TTC549 (cell line): ENCODE results near the gene MYT1.

ENCODE experiments used
- FAIRE-seq: peaks from 2 replicates; lab custom pipeline; 2012; peaks lifted over from hg19 to GRCh38; lab: Jason Lieb, UNC

Gene MYT1

DNA sequence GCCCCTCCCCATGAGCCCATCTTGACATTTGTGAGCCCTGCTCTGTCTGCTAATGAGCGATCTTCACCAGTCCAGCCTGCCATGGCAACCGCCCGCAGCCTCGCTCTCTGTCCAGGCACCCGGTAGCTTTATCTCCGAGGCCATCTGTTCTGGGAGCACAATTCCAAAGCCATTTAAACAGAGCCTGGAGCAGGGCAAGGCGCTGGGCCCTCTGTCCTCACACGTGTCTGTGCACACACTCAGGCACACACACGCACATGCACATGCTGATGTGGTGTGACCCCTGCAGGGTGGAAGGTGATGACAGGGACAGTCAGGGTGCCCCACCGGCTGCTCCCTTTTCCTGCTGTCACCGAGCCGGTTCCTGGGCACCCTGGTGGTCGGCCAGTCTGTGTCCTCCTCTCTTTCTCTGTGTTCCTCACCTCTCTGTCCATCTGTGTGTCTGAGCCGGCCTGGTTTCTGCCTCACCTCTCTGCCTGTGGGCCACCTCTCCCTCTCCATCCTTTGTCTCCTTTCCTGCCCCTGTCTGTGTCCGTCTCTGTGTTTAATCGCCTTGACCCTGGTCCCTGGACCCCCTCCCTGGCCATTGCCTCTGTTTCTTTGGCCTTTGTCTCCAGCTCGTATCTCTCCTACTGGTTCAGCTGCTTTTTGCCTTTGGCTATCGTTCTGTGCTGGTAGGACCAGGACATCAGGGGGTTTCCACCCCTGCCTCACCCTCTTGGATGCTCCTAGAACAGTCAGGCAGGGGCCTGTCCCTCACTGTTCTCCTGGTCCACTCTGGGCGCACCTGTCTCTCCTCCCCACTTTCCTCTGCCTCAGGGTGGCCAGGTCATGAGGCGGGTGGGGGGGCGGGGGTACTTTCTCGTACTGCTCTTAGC lies 8.8 kb upstream of the MYT1 start:
- FAIRE-seq = no peak

DNA sequence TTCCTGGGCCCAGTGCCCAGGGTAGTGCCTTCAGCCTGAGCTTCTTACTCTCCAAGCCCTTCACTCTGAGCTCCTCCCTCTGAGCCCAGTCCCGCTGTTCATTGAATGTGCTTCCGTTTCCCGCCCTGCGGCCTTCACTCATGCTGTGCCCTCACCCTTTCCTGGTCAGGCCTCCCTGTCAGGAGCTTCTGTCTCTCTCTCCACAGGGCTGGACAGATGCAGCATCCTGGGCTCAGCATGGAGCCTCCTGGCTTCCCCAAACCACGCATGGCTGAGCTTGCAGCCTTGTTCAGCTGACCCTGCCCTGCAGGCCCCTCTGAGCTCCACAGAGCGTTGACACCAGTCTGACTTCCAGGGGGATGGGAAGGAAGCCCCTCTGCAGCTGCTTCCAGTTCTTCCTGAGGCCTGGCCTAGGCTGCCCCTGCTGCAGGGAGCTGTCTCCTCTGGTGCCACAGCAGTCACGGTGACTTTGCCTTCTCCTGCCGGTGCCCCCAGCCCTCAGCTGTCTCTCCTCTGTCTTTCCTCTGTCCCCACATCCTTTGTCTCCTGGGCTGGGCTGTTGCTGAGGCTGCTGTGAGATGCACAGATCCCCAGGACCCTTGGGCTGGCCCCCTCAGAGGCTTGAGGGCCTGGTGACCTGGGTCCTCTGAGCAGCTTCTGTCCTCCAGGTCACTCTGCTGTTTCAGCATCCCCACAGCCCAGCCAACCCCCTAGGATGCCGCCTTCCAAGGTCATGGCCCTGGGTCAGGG lies 7.9 kb upstream of the MYT1 start:
- FAIRE-seq = no peak

DNA sequence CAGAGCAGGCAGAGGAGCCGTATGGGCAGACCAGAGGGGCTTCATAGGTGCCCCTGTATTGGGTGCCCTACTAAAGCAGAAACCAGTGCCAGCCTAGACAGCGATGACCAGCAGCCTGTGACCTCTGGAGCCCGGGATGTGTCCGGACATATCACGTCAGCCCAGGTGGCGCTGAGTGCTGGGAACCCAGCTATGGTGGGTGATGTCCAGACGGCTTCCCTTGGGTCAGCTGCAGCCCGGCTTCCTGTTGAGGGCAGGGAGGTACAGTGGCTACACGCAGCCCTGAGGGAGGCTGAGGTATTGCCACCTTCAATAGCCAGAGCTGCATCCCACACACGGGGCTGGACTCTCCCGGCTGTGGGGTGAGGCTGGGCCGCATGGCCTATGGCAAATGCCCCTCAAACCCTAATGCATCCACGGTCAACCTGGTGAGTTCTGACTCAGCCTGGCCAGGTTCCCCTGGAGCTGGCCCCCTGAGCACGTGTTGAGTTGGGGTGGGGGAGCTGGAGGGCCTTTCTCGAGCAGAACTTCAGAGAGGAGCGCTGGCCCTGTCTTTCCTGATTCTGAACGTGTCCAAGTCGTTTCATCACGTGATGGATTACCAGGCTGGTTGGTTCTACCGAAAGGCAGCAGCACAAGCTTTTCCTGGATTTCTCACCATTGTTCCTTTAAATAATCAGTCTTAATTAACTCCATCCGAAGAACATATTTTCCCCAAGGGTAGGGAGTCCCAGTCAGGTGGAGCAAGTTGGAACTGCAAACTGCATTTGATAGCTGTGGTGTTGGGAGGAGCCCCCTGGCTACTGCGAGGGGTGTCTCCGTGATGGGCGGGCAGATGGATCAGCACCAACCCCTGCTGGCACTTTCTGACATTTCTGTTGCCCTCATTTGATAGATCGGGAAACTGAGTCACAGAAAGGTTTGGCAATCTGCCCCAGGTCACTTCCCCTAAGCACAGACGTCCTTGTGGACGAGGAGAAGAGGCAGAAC lies 7.1 kb upstream of the MYT1 start:
- no peak for FAIRE-seq

DNA sequence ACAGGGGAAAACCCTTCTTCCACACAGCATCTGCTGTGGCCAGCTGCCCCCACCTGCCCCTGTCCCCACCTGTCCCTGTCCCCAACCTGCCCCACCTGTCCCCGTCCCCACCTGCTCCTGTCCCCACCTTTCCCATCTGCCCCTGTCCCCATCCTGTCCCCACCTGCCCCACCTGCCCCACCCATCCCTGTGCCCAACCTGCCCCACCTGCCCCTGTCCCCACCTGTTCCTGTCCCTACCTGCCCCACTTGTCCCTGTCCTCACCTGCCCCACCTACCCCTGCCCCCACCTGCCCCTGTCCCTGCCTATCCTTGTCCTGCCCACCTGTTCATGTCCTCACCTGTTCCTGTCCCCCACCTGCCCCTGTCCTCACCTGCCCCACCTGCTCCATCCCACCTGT lies 6.4 kb upstream of the MYT1 start:
- FAIRE-seq = no peak

DNA sequence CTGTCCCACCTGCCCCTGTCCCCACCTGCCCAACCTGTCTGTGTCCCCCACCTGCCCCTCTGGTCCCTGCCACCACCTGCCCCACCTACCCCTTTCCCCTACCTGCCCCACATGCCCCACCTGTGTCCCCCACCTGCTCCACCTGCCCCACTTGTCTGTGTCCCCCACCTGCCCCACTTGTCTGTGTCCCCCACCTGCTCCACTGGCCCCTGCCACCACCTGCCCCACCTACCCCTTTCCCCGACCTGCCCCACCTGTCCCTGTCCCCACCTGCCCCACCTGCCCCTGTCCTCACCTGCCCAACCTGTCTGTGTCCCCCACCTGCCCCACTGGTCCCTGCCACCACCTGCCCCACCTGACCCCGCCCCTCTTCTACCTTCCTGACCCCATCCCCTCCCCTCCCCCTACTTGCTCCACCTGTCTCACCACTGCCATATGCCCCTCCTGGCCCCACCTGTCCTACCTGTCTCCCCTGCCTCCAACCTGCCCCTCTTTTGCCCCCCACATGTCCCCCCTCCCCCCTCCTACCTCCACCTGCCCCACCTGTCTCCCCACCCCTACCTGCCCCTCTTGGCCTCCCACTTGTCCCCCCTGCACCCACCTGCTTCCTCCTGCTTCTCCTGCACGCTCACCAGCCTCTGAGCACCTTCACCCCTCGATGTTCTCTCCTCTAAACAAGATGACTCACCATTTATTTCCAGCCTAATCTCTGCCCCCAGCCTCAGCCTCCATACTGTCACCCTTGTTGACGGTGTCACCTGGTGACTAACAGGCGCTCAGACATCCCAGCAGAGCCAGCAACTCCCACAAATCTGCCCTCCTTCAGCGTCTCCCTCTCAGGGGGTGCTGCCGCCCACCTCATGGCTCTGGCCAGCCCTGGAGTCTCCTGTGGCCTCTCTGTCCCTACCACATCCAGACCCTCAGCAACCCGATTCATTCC lies 5.6 kb upstream of the MYT1 start:
- no peak for FAIRE-seq

DNA sequence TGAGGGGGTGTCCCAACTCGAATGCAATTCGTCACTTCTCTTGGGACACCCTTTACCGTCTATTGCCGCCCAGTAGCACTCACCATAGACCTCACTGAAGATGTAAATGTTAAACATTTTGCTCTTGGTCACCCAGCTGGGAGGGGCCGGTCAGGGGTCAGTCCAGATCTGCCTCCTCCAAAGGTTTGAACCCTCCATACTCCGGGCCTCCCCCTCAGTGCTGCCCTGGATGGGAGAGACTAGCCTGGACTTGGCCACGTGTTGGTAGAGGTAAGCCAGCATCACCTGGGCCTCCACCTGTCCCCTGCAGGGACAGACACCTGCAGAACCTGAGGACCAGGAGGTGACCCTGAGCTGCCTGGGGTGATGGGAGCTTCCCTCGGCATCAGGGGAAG lies 5.0 kb upstream of the MYT1 start:
- no peak for FAIRE-seq

DNA sequence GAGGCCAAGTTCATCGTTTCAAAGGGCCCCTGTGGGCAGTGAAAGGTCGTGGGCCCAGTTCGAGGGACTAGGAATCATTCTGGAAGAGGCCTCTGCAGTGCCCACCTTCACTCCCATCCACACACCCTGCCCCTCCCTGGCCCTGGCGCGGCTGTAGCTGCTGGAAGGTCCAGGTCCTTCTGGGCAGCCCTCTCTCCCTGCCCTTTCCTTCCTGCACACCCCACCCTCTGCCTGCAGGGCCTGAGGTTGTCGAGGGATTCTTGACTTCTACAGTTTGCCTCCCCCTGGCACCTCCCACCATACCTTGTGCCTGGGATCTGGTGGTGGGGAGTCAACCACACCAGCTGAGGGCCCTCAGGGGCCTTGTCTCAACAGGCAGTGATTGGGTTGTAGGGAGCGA lies 4.5 kb upstream of the MYT1 start:
- FAIRE-seq = no peak

DNA sequence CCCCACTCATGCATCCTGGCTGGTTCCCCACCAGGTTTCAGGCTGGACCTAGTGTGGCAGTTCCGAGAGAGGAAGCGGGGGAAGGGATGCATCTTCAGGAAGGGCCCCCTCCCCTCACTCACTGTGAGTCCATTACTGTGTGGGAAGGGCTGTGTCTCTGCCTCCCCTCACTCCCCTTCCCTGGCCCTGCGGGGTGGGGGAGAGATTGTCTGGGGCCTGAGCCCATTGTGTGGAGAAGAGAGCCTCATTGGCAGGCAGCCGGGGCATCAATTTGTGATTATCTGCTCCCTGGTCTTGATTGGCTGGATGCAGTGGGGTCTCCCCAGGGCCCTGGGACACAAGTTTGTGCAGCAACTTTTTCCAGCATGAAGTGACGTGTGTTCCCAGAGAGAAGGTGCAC lies 4.1 kb upstream of the MYT1 start:
- FAIRE-seq = no peak

DNA sequence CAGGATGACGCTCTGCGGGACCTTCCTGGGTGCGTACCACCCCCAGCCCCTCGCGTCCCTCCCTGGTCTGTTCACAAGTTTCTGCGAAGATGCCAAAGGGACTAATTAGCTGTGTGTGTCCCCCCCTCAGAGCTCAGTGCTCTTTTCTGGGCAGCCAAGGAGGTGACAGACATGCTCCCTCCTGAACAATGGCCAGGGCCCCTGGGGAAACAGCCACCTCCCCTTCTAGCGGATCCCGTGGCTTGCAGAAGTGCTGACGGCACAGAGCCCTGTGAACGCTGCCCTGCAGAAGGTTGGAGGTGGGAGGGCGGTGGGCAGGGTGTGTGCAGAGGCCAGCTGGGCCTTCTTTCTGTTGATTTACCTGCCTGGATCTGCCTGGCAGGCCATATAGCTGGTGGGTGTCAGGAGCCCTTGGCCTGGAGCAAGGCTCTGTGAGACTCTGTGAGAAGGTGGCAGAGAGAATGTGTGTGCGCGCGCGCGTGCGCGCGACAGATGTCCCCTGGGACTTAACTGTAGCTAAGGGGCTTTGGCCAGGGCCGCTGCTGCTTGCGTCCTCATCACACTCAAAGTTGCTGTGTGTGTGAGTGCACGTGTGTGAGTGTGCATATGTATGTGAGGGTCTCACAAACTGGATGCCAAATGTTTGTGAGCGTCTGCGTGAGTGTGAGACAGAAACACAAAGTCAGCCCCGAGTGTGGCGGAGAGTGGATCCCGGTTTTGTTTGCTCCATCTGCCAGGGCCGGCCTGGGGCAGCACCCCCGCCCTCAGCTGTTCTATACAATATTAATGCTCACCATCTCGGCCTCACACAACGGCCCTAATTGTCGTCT lies 3.5 kb upstream of the MYT1 start:
- no peak for FAIRE-seq

DNA sequence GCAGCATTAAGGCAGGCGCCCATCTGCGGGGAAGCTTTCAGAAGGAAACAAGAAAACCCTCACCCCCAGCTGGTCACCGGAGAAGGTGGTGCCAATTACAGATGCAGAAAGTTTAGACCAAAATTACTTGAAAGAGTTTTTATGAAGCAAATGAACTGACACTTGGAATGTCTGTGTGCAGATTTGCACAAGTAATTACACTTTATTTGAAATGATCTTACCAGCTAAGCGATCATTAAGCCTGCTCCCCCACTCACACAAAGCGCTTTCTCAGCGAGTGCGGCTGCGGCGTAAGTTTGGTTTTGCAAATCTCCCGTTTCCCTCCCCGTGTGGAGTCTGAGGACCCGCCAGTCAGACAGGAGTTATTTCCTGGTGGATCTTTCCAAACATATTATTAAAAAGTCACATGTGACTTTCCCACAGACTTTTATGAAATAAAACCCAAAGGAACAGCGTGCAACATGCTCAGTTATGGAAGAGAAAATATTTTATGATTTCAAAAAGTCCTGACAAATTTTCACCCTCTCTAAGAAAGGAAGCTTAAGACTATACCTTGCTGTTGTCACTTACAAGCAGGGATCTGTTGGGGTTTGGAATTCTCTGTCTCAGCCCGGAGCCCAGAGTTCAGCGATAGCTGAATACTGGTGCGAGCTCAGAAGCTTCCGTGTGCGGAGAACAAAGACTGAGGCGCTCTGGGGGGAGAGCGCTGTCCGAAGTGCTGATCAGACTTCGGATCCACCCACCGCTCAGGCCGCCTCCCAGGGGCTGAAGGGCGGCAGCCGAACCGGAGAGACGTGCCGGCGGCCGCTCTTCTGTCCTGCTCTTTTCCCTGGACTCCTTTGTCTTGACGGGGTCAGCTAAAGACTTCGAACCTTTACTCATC lies 2.7 kb upstream of the MYT1 start:
- FAIRE-seq = no peak

DNA sequence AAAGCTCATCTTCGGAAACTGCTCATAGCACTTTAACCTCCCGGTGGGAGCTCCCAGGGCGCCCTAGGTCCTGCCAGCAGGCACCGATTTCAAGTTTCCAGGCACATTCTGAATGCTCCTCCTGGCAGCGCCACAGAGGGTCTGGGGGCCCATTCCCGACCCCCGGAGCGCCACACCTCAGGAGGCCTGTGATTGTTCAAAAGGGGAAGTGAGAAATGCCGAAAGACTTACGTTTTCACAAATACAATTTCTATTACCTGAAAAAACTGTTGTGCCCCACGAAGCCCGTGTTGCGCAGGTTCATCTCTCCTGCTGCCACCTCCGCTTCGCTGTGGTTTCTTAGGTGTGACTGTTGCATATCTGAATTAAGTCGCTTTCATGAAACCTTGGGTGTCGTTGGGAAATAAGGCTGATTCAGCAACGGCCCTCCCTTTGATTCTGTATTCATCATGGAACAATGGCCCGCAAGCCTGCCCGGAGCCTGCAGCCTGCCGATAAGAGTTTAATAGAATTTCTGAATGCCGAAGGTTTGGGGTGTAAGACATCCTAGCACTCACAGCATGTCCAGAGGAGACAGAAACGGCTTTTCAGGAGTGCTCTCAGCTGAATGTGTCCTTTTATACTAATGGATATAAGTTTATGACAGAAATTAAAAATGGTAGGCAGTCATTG lies 1.9 kb upstream of the MYT1 start:
- FAIRE-seq = no peak

DNA sequence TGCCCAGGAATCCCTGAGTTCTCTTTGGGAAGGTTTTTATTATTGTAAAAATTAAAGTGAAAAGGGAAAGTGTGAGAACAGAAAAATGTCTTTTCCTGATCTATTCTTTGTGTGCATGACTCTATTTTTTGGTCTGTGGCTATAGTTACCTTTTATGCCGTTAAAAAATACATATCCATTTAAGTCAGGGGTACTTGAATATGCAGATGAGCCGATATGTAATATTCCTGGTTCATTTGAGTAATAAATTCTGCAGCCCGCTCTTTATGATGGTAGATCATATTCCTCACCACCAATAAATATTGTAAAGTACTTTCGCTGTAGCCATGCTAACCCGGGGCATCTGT lies 503 bp upstream of the MYT1 start:
- FAIRE-seq = no peak

DNA sequence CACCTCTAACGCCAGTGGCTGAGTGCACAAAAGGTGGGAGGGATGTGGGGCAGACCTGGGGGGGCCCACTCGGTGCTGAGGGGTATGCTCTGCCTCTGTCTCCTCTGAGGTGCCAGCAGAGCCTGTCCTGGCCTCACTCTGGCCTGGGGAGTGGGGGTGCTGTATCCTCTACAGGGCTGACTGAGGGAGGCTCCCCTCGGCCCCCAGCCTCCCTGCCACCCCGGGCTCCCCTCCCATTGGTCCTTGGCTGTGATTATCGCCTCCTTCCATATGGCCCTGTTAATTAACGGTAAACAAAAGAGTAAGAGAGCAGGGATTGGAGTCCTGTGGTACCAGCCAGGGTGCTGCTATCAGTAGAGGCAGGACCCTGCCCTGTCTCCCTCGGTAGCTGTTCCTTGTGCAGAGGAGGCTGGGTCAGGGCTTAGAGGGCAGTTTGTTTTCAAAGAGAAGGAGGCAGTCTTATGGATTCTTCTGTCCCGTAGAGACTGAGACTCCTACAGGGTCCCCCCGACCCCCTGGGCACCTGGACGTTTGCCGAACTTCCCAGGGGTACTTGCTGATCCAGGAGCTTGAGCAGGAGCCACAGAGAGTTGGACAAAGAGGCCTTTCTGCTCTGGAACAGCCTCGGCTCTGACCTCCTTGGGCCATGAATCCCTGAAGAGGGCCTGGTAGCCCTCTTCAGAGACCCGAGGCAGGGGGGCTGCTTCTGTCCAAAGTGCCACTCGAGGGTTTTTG lies 1.8 kb downstream of the MYT1 start:
- FAIRE-seq = no peak

DNA sequence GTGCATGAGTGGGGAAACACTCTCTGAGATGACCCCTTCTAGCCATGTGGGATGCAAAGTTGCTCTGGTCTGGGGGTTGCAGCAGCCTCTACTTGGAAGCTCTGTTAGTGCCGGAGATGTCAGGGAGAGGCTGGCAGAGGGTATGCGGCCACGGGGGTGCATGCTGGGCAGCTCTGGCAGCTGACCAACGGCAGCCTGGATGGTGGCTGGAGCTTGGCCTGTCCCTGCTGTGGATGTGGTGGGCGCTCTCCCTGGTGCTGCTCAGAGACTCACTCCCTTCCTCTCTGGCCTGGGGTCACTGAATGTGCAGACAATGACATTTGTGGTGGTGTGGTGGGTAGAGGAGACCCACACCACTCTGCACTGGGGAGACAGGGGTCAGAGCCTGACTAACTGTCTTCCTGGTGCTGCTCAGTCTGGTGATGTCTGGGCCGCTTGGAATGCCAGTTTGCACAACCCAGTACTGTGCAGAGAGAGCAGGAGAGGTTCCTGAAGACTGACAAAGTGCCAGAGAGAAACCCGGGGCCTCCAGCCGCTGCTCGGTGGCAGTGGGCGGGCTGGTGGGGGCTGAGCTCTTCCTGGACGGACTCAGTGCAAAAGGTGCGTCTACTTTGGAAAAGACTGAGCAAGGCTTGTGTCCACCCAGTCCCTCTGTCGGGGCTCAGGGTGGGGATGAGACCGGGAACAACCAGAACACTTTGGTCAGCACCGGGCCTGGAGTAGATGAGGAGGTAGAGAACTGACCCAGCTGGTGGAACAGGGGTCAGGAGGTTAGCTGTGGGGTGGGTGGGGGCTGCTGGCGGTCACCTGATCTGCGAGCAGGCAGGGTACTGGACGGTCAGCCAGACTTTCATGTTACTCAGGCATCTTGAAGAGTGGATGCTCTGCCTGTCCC lies 2.7 kb downstream of the MYT1 start:
- FAIRE-seq = no peak

DNA sequence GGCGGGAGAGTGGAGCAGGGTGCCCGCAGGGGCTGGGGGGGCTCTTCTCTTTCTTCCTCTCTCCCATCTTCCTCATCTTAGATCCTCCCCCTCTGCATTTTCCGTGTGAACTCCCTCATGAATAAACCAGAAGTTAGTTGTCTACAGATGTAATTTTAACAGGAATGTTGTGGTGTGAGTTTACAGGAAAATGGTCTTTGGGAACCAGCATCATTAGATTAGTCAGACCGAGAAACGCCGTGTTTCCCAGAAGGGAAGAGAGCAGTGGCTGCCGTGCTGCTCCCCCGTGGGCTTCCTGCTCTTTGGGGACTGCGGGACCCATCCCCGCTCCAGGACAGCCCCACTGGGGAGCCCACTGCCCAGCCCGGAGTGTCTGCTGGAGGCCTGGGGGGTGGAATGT lies 3.4 kb downstream of the MYT1 start:
- no peak for FAIRE-seq

DNA sequence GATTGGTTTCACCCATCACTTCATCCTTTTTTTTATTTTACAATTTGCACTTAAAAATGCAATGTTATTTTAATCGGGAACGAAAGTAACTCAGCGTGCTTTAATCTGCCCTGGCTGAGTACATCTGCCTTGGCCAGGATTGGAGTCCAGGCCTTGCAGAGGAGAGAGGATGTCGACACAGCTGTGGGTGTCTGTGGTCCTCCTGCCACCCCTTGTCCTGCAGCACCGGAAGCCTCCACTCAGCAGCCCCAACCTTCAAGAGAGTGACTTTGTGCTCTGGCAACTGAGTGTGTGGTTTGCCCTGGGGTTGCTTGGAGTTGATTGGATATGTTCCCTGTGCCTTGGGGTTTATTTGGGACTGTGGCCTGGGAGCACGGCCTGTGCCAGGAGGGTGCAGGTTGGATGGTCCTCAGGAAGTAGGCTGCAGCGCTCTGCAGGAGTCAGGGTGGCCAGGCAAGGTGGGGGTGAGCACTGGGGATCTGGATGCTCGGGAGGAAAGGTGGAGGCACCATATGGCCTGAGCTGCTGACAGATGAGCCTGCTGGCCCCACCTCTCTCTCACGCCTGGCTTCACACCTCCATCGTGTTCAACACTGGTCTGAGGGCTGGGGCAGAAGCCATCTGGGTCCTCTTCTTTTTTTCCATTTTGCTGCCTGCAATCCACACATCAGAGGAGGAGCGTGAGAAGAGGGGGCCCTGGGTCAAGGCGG lies 4.3 kb downstream of the MYT1 start:
- FAIRE-seq = no peak
